H9 (cell line): Measurements from ENCODE around the gene MB21D2. TPM values are rescaled to one million over a fixed set of nuclear protein-coding genes. Genes with fewer than 3 reads are reported as not detected.

Experiments used
- DNase-seq: peaks from one replicate; pipeline ENCODE4 v3.0.0-alpha.2; 2017
- H2AFZ ChIP-seq: one replicate; pipeline ENCODE4 v1.6.1; 2013; ENCODE audit warnings: mild to moderate bottlenecking, low read length, control low read depth, moderate library complexity
- H2AK5ac ChIP-seq: 2 replicates; pipeline ENCODE4 v1.6.1; 2013; ENCODE audit warnings: low read length, control low read depth, mixed read lengths; ENCODE audit not compliant: insufficient read length
- H2BK120ac ChIP-seq: one replicate; pipeline ENCODE4 v1.6.1; 2013; ENCODE audit warnings: low read depth, mild to moderate bottlenecking, low read length, control low read depth, inconsistent platforms; ENCODE audit not compliant: poor library complexity, severe bottlenecking
- H2BK12ac ChIP-seq: 2 replicates; pipeline ENCODE4 v1.6.1; 2013; ENCODE audit warnings: low read length, control low read depth, mixed read lengths, low read depth; ENCODE audit not compliant: insufficient read length
- H2BK15ac ChIP-seq: 2 replicates; pipeline ENCODE4 v1.6.1; 2013; ENCODE audit warnings: low read depth, low read length, control low read depth
- H2BK20ac ChIP-seq: one replicate; pipeline ENCODE4 v1.6.1; 2013; ENCODE audit warnings: low read depth, mild to moderate bottlenecking, low read length, control low read depth, inconsistent platforms; ENCODE audit not compliant: poor library complexity, severe bottlenecking
- H2BK5ac ChIP-seq: 2 replicates; pipeline ENCODE4 v1.6.1; 2013; ENCODE audit warnings: low read length, control low read depth, mixed read lengths; ENCODE audit not compliant: insufficient read length
- H3K14ac ChIP-seq: 2 replicates; pipeline ENCODE4 v1.6.1; 2013; ENCODE audit warnings: low read length, control low read depth; ENCODE audit not compliant: insufficient read depth
- H3K18ac ChIP-seq: 2 replicates; pipeline ENCODE4 v1.6.1; 2013; ENCODE audit warnings: low read depth, mild to moderate bottlenecking, mixed read lengths, low read length, control low read depth; ENCODE audit not compliant: insufficient read length
- H3K23ac ChIP-seq: 2 replicates; pipeline ENCODE4 v1.6.1; 2013; ENCODE audit warnings: low read length, control low read depth, mixed read lengths, low read depth; ENCODE audit not compliant: insufficient read length
- H3K23me2 ChIP-seq: 2 replicates; pipeline ENCODE4 v1.6.1; 2013; ENCODE audit warnings: low read depth, mild to moderate bottlenecking, mixed read lengths, low read length, control low read depth; ENCODE audit not compliant: insufficient read length, poor library complexity, severe bottlenecking
- H3K27ac ChIP-seq: 2 replicates; pipeline ENCODE4 v1.5.1; 2013; ENCODE audit warnings: low read length, control low read depth, mixed read lengths, low read depth; ENCODE audit not compliant: insufficient read length
- H3K27me3 ChIP-seq: 2 replicates; pipeline ENCODE4 v1.6.1; 2013; ENCODE audit warnings: low read length, control low read depth, inconsistent platforms; ENCODE audit not compliant: insufficient read depth
- H3K4ac ChIP-seq: 2 replicates; pipeline ENCODE4 v1.6.1; 2013; ENCODE audit warnings: low read depth, mild to moderate bottlenecking, control low read depth, inconsistent platforms, low read length, moderate library complexity
- H3K4me1 ChIP-seq: 2 replicates; pipeline ENCODE4 v1.6.1; 2013; ENCODE audit warnings: low read length, control low read depth, inconsistent platforms; ENCODE audit not compliant: insufficient read depth
- H3K4me2 ChIP-seq: 2 replicates; pipeline ENCODE4 v1.6.1; 2013; ENCODE audit warnings: low read length, control low read depth, mixed read lengths; ENCODE audit not compliant: insufficient read length, insufficient read depth
- H3K56ac ChIP-seq: 2 replicates; pipeline ENCODE4 v1.6.1; 2013; ENCODE audit warnings: low read depth, mild to moderate bottlenecking, mixed read lengths, low read length, control low read depth; ENCODE audit not compliant: insufficient read length
- H3K79me1 ChIP-seq: 2 replicates; pipeline ENCODE4 v1.6.1; 2013; ENCODE audit warnings: low read depth, mild to moderate bottlenecking, moderate library complexity, low read length, control low read depth, inconsistent platforms; ENCODE audit not compliant: insufficient read depth, poor library complexity, severe bottlenecking
- H3K79me2 ChIP-seq: 2 replicates; pipeline ENCODE4 v1.6.1; 2013; ENCODE audit warnings: low read length, control low read depth, inconsistent platforms; ENCODE audit not compliant: insufficient read depth
- H3K9ac ChIP-seq: 2 replicates; pipeline ENCODE4 v1.6.1; 2013; ENCODE audit warnings: low read length, control low read depth, mixed read lengths; ENCODE audit not compliant: insufficient read length; ENCODE audit errors: extremely low read depth
- H3K9me3 ChIP-seq: one replicate; pipeline ENCODE4 v1.6.1; 2013; ENCODE audit warnings: low read depth, low read length, inconsistent platforms; ENCODE audit not compliant: control insufficient read depth
- H3T11ph ChIP-seq: one replicate; pipeline ENCODE4 v1.6.1; 2013; ENCODE audit warnings: mild to moderate bottlenecking, low read length, control low read depth, inconsistent platforms
- H4K20me1 ChIP-seq: one replicate; pipeline ENCODE4 v1.6.1; 2013; ENCODE audit not compliant: control insufficient read depth, insufficient read length, insufficient read depth
- H4K5ac ChIP-seq: 2 replicates; pipeline ENCODE4 v1.6.1; 2013; ENCODE audit warnings: low read depth, mild to moderate bottlenecking, mixed read lengths, low read length, control low read depth; ENCODE audit not compliant: insufficient read length
- H4K8ac ChIP-seq: replicated peaks from 2 replicates; pipeline ENCODE4 v1.6.1; 2013; ENCODE audit warnings: low read length, control low read depth, mixed read lengths, low read depth; ENCODE audit not compliant: insufficient read length
- H4K91ac ChIP-seq: 2 replicates; pipeline ENCODE4 v1.6.1; 2013; ENCODE audit warnings: low read depth, mild to moderate bottlenecking, moderate library complexity, mixed read lengths, low read length, control low read depth; ENCODE audit not compliant: insufficient read length
- H3K27ac Mint-ChIP-seq, 3 experiments: 2 replicates in 2 of 3; 3 replicates in 1 of 3; pipeline ENCODE4 v1.8.0; 2020 to 2021; ENCODE audit warnings: mixed read lengths in 3 of 3, mild to moderate bottlenecking in 1 of 3, moderate library complexity in 1 of 3
- H3K27me3 Mint-ChIP-seq: 2 replicates; pipeline ENCODE4 v1.8.0; 2021; ENCODE audit warnings: low read depth, mild to moderate bottlenecking, moderate library complexity, mixed read lengths
- H3K36me3 Mint-ChIP-seq, 3 experiments: 2 replicates in 2 of 3; 3 replicates in 1 of 3; pipeline ENCODE4 v1.8.0; 2020 to 2021; ENCODE audit warnings: low read depth in 3 of 3, mixed read lengths in 3 of 3; ENCODE audit not compliant: insufficient read depth in 1 of 3
- H3K4me1 Mint-ChIP-seq, 2 experiments: 2 replicates each; pipeline ENCODE4 v1.8.0; 2020; ENCODE audit warnings: mixed read lengths in 2 of 2
- H3K4me3 Mint-ChIP-seq, 2 experiments: 2 replicates in 1 of 2; 3 replicates in 1 of 2; pipeline ENCODE4 v1.8.0; 2020 to 2021; ENCODE audit warnings: mild to moderate bottlenecking in 2 of 2, mixed read lengths in 2 of 2, moderate library complexity in 1 of 2
- H3K9me3 Mint-ChIP-seq, 2 experiments: 2 replicates in 1 of 2; 3 replicates in 1 of 2; pipeline ENCODE4 v1.8.0; 2020; ENCODE audit warnings: mild to moderate bottlenecking in 2 of 2, mixed read lengths in 2 of 2, moderate library complexity in 1 of 2
- CTCF ChIP-seq: fragments of 200-600 bp; sonication (generic); conservative IDR thresholded peaks from 3 replicates; pipeline ENCODE4 v1.8.0; 2021; ENCODE audit warnings: antibody characterized with exemption, mild to moderate bottlenecking
- WGBS: extraction: QIAGEN DNeasy Blood & Tissue Kit; methylation state at CpG from one replicate; pipeline ENCODE4 v1.1.7; 2013; ENCODE audit warnings: missing lambda C conversion rate, low lambda C conversion rate, mixed read lengths; ENCODE audit not compliant: insufficient read length; ENCODE audit errors: extremely low coverage; 5-methylcytosine and 5-hydroxymethylcytosine counted together
- total RNA-seq: library from RNA; stranded (reverse); gene quantifications from 2 replicates; pipeline ENCODE4 v1.2.1, GENCODE V29; 2021

Gene MB21D2
- total RNA-seq, 1 experiment from 2014 or later = 19.1 TPM

GRCh38 chr3:192816351-192816750 is 101.3 kb downstream of the MB21D2 start:
- Histone ChIP-seq H3K56ac (no peak overlapping the region), H3K4me2 (no peak overlapping the region), H3T11ph (no peak overlapping the region), H3K23me2 (no peaks in the 10 kb centered on the region), H3K27ac (no peak overlapping the region), H3K23ac (no peak overlapping the region), H3K79me1 (peaks cover 6% of the 10 kb centered on the region), H4K91ac (no peak overlapping the region), H3K9ac (no peak overlapping the region), H4K5ac (no peak overlapping the region), H3K4me1 (peaks cover 2% of the 10 kb centered on the region; the same call in 1 of the 2 replicates), H2BK120ac (no peak overlapping the region), H3K4ac (no peak overlapping the region), H3K79me2 (peaks cover 10% of the 10 kb centered on the region; the same call in 1 of the 2 replicates), H2AFZ (no peak overlapping the region), H3K14ac (no peak overlapping the region), H2AK5ac (no peak overlapping the region), H2BK5ac (no peak overlapping the region), H2BK15ac (no peak overlapping the region), H4K20me1 (no peaks in the 10 kb centered on the region), H2BK12ac (no peak overlapping the region), H3K18ac (no peak overlapping the region), H4K8ac (no peak overlapping the region), H3K9me3 (no peaks in the 10 kb centered on the region), H3K27me3 (no peaks in the 10 kb centered on the region), H2BK20ac (no peak overlapping the region)
- Mint-ChIP-seq H3K4me1 (peaks cover 26 to 39% of the 10 kb centered on the region in 2 experiments), H3K27me3 (no peaks in the 10 kb centered on the region), H3K36me3 (no peaks in the 10 kb centered on the region), H3K4me3 (no peak overlapping the region), H3K9me3 (no peaks in the 10 kb centered on the region), H3K27ac (no peak overlapping the region)
- no CpG with 5 or more reads among the region's 4 CpGs for WGBS
- peak; percentile 86 for TF ChIP-seq CTCF
- no peak for DNase-seq
